HG03558 (cell line): Measurements from ENCODE around the gene LRMDA.

Experiments used
- ATAC-seq: cut with Tn5 transposase; IDR thresholded peaks from one replicate; pipeline ENCODE4 v1.9.1; 2021; ENCODE audit warnings: moderate number of reproducible peaks; ENCODE audit not compliant: unreplicated experiment; ENCODE audit errors: extremely low read depth

Gene LRMDA

DNA sequence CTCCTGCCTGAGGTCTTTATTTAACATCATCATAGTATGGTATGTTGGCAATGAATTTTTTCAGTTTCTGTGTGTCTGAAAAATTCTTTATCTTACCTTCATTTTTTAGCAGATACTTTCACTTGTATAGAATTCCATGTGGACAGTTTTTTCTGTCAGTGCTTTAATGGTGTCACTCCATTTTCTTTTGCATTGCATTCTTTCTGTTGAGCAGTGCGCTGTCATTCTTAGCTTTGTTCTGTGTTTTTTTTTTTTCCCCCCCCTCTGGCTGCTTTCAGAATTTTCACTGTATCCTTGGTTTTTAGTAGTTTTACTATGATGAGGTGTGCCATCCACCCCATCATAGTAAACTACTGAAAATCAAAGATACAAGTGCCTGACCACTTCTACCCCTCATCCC, 120.7 kb downstream of the LRMDA start:
- no peak for ATAC-seq

DNA sequence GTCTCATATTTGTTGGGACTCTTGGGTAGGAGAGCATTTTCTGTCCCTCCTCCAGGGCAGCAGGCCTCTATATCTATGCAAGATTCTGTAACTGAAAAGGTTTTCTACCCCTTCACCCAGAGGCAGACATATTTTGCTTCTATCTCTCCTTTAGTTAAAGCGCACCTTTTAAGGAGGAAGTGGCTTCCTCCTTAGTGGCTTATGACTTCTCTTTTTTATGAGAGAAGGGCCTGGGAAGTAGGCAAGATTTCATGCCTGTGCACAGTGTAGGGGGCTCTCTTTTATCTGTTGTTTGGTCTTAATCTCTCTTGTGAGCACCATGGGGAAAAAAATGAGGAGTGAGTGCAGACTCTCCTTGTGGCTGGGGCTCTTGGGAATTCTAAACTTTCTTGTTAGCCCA, 122.1 kb downstream of the LRMDA start:
- ATAC-seq, result no peak

DNA sequence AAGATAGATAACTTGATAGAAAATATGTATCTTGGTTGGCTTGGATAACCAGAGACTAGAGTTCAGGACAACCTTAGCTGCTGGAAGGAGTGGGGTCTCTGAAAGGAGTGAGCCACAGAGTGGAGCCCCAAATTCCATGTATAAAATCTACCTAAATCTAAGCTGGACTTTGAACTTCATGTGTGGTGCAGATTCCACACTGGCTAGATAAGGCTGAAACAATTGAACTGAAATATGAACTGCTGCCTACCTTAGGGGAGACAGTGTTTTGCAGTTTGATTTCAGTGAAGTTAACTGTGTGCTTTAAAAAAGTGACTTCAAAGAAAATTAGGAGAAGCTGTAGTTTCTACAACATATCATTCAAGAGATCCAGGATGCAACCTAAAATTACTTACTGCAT, 123.9 kb downstream of the LRMDA start:
- ATAC-seq, result no peak

DNA sequence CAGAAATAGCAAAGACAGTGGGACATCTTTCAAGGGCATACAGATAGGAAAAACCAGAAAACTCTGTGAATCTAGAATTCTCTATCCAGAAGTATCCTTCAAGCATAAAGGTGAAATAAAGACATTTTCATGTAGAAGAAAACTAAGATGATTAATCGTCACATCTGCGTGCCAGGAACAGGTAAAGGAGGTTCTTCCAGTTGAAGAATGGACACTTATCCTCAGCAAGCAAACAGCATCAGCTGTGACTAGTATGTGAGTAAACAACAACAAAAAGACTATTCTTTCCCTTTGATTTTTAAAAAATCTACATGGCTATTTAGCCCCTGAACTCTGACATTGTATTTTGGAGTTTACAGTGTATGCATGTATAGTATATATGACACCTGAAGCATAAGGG, 124.9 kb downstream of the LRMDA start:
- no peak for ATAC-seq

DNA sequence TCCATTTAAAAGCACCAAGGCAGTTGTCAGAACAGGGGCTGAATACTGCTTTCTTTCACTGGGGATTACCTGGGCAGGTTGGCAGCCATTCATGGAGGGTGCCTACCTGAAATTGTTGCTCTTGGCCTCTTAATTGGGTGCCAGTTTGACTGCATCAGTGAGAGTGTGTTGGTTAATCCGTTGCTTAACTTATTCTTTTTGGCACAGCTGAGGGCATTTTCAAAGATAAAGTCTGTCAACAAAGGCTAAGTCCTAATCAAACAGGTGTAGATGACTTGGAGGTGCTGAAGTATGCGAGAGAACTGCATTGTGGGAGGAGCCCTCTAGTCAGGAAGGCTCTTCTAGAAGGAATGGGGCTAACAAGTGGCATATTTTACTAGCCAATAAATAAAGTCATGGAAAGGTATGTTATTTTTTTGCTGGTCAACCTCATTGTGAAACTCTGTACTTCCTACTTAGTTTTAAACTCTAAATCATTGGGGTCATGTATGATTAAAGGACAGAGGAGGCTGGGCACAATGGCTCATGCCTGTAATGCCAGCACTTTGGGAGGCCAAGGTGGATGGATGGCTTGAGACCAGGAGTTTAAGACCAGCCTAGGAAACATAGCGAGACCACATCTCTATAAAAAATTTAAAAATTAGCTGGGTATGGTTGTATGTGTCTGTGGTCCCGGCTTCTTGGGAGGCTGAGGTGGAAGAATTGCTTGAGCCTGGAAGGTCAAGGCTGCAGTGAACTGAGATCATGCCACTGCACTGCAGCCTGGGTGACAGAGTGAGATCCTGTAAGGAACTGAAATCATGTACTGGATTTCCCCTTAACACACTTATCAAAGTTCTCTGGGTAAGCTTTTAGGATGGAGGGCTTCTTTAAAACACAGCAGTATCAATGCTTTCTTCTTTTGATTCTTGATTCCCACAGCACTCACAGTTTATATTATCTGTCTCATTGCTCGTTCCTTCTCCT, 134.1 kb downstream of the LRMDA start:
- ATAC-seq, result no peak

DNA sequence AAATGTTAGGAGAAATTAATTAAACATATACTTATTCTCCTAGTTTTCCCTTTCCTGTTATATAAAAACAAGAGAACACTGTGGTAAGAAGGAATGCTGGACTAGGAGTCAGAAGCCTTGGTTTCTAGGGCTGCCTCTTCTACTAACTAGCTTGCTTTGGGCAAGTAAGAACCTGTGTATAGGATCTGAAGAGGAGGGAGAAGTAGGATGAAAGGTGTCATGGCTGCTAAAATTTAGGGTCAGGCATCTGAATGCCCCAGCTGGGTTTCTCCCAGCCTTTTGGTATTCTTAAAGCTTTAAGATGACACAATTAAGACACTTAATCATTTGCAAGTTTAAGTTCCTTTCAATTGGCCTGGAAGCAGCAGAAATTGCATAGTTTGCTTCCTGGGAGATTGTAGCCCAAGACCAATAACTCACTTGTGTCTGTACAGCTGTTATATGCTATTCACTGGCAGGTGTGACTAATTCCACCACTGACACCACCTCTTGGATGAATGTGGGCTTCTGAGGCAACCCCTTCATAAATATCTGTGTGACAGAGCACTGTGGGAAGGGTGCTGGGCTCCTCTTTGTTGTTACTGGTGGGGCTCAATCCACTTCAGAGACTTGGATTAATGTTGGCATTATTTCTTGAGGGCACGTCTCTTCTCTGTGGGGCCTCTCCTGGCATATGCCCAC, 137.2 kb downstream of the LRMDA start:
- ATAC-seq, result no peak

DNA sequence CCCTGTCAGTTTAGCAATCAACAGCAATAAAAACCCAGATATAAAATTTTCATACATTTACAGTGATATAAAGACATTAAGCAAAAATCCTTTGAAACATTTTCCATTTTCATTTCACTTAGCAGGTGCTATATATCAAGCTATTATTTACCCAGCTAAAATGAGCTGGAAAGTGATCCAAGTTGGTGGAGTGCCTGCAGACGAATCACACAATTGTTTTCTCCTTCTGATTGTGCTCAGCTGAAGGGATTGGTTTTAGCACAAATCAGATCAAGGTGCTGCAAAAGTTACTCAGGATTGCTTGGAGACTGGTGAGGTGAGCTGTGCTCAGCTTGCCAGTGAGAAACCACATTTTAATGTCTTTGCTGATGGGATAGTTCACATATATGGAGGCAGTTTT, 138.1 kb downstream of the LRMDA start:
- no peak for ATAC-seq

DNA sequence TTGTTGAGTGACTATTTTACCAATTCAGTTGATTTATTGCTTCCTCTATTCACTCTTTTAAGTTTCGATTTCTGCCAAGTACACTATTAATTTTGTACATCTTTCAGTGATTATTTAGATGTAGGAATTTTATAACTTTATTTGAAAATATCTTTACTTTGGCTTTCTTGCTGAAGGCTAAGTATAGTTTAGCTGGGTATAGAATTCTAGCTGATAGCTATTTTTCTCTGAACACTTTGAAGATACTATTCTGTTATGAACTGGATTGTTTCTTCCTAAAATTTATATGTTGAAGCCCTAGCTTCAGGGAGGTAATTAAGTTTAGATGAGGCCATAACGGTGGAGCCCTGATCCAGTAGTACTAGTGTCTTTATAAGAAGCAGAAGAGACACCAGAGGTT, 141.1 kb downstream of the LRMDA start:
- no peak for ATAC-seq

DNA sequence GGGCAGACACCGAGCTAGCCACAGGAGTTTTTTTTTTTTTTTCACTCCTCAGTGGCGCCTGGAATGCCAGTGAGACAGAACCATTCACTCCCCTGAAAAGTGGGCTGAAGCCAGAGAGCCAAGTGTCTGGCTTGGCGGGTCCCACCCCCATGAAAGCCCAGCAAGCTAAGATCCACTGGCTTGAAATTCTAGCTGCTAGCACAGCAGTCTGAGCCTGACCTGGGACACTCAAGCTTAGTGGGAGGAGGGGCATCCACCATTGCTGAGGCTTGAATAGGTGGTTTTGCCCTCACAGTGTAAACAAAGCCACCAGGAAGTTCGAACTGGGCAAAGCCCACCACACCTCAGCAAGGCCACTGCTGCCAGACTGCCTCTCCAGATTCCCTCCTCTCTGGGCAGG, 144.5 kb downstream of the LRMDA start:
- no peak for ATAC-seq

DNA sequence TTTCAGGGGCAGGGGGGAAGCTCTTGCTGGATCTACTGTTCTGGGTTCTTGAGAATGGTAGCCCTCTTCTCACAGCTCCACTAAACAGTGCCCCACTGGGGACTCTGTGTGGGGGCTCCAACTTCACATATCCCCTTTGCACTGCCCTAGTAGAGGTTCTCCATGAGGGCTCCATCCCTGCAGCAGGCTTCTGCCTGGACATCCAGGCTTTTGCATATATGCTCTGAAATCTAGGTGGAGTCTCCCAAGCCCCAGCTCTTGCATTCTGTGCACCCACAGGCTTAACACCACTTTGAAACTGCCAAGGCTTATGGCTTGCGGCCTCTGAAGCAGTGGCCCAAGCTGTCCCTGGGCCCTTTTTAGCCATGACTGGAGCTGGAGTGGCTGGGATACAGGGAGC, 150.7 kb downstream of the LRMDA start:
- ATAC-seq, result no peak

DNA sequence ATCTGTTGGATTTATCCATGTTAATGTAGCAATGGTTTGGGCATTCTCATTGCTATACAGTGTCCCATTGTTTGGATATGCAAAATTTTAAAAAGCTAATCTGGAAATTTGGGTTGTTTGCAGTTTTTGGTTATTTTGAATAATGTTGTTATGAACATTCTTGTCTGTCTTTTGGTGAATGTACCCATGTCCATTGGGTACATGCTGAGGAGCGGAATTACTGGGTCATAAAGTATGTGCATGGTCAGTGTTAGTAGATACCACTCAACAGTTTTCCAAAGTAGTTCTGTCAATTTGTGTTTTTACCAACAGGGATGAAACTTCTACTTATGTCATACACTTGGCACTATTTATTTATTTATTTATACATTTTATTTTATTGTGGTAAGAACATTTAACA, 153.9 kb downstream of the LRMDA start:
- no peak for ATAC-seq

DNA sequence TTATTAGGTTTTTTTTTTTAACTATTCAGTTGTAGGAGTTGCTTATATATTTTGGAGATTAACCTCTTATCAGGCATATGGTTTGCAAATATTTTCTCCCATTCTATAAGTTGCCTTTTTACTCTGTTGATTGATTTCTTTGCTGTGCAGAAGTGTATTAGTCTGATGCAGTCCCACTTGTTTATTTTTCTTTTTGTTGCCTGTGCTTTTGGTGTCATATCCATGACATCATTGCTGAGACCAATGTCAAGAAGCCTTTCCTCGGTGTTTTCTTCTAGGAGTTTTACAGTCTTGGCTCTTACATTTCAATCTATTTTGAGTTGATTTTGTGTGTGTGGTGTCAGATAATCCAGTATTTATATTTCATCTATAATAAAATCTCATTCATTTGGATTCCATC, 155.4 kb downstream of the LRMDA start:
- ATAC-seq, result no peak

DNA sequence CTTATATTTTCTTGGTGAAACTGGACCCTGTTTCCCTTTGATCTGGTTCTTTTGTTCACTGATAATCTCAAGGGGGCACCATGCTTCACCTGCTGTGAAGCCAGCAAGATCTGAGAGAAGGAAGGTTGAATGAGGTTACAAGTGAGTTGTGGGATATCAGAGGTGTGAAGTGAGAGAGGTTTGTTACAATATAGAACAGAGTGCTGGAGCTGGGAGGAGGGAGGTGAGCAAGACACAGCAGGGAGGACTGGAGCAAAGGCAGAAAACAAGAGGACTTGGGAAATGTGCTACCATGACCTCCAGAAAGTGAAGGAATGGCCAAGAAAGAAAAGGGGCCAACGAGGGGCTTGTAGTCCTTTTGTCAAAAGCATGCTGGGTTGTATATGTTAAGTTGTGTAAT, 156.6 kb downstream of the LRMDA start:
- ATAC-seq, result no peak

DNA sequence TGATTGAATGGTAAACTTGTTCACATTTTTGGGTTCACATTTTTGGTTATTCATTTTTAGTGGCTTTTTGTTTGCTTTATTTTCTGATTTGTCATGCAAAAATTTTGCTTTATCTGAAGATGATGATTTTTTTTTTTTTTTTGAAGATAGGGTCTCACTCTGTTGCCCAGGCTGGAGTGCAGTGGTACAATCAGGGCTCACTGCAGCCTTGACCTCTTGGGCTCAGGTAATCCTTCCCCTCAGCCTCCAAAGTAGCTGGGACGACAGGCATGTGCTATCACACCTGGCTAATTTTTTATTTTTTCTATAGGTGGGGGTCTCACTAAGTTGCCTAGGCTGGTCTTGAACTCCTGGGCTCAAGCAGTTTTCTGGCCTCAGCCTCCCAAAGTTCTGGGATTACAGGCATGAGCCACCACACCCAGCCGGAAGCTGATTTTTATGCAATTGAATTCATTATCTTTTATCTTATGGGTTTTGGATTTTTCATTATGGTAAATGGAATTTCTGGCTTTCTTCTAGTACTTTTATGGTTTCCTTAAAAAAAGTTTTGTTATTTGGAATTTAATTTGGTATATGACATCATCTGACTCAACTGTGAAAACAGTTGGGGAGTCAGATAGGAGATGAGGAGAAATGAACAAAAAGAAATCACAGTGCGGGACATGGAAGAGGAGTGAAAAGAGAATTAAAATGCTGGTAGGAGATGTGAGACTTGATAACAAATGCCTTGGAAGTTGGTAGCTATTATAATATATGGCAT, 158.7 kb downstream of the LRMDA start:
- ATAC-seq, result no peak

DNA sequence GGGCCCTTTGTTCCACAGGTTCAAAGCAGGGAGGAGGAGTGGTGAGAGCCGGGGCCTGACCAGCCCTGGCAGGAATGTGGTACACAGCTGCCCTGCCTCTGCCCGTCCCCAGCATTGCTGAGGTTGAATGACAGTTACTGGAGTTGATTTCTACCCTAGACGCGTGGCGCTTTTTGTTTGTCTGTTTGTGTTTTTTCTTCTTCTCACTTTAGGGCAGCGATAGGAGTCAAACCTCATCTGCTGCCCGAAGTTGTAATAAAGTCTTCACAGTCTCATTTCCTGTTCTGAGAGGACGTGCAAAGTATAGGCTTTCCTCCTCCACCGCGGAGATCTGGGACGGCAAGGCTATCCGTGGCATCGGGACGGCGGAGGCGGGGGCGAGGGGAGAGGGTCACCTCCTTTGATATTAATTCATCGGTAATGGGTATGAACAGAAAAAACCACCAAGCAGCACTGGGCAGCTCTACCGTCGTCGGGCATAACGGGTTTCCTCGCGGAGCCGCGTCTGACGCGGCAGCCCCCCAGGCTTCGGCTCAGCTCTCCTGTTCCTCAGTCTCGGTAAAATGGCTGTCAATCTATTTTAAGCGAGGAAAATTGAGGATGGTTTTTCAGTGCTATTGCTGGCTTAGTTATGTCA, 160.8 kb downstream of the LRMDA start:
- ATAC-seq, result no peak

DNA sequence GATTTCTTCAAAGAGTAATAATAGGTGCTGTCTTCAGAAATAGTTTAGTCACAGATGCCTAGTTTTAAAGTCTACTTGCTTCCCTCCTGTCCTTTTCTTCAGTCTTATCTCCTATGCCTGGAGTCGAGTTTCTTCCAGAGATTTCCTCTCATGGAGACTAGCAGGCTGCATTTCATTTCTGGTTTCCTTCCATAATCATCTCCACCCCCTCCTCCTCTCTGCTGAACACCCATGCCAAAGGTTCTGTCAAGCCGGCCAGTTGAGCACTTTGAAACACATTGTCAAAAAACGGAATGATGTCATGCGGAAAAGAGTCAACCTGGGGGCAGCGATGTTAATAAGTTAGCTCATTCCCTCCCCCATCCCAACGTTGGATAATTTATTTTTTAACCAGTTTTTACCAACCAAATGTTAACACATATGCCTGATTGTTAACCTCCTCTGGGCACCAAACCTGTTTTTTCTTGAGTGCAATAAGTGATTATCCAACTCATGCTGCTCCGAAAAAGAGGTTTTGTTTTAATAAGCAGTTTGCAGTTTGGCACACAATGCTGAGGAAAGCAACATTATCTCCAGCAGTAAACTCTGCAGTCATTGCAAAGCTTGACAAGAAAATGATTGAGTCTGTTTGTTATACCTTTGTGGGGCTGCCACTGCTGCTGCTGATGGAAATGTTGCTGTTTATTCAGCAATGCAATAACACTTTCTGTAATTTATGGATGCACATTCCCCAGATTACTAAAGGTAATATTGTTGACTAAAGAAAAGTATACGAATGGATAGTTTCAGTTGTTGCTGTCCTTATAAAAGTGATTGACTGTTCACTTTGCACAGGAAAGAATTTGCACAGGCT, 161.6 kb downstream of the LRMDA start:
- no peak for ATAC-seq

DNA sequence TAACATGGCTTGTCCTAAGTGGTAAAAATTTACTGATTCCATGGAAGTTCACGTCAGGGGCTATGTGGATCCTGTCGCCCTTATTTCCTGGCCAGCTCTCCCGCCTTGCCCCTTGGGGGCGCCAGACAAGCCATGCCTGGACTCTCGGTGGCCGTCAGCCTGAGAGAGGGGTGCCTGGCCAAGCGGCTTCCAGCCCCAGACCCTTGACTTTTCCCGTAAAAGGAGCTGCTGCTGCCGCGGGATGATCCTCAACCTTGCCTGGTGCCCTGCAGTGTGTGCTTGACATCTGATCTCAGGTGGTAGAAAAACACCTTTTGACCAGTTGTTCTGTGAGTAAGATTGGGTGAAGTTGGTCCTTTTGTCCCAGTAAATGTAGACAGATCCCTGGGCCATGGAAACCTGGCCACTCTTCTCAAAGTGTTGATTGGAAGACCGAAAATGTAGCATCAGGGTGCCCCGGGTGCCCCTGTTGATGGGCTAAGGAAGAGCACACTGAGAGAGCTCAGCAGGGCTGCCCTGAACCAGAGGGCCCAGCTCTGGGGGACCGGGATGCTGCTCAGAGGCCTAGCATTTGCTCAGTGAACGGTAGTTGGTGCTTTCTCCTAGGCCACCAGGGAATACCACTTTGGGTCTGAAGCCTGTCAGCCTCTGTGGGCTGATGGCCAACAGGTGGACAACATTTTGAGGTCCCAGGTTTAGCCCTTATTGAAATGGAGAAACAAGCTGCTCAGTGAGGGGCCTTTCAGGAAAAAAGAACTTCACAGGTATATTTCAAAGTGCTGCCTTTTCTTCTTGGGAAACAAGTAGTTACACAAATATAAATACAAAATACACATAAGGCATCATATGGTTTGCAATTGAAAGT, 162.5 kb downstream of the LRMDA start:
- ATAC-seq, result no peak

DNA sequence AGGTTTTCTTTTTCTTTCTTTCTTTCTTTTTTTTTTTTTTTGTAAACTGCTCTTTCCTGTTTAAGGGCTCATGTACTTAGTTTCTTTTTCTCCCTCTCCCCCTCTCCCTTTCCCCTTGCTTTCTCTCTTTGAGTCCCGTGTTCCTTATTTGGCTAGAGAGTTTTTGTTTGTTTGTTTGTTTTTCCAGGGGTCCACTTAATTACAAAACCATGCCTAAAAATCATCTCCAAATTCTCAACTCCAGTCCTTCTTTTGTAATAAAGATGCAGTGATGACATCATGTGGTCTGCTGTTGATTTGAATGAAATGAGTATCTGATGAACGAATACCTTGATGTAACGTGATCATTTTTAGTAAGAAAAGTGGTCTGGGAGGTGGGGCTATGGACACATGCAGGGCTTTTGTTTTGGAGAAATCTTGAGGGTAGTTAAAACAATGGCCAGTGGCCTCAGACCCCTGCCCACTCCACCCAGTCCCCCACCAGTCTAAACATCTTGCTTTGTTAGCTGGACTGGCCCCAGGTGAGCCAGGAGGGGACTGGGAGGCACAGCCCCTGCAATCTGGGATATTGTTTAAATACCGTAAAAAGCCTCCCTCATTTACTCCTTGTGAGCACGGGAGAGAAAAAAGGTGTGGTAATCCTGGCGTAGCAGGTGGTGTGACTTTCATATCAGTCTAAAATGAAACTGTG, 165.7 kb downstream of the LRMDA start:
- ATAC-seq, result no peak
